CD14-positive monocyte (primary cell): ENCODE measurements around the gene SORD. TPM values are rescaled to one million over a fixed set of nuclear protein-coding genes. Genes with fewer than 3 reads are reported as not detected.

Source experiments
- DNase-seq, 3 donors: peaks; one replicate each; pipeline ENCODE4 v3.0.0-alpha.2; 2011 to 2022
- H2AFZ ChIP-seq: 2 replicates; pipeline ENCODE4 v1.6.0; 2012; ENCODE audit warnings: mild to moderate bottlenecking, low read depth, low read length, inconsistent platforms; ENCODE audit not compliant: insufficient read depth, poor library complexity, severe bottlenecking
- H3K27ac ChIP-seq, 2 donors: 1 replicate in 1 of 2; 2 replicates in 1 of 2; pipeline ENCODE4 v1.5.1; 2012 to 2013; ENCODE audit warnings: low read length in 2 of 2, control low read depth in 1 of 2, inconsistent platforms in 1 of 2, low read depth in 1 of 2, mild to moderate bottlenecking in 1 of 2
- H3K27me3 ChIP-seq, 2 donors: one replicate each; pipeline versions ENCODE4 v1.6.0 to v1.6.1; 2011 to 2013; ENCODE audit warnings: low read length in 2 of 2; ENCODE audit not compliant: control insufficient read depth in 2 of 2, insufficient read depth in 2 of 2
- H3K36me3 ChIP-seq, 2 donors: replicated peaks in 1 of 2; 1 replicate in 1 of 2; 2 replicates in 1 of 2; pipeline versions ENCODE4 v1.5.1 to v1.6.1; 2012 to 2013; ENCODE audit warnings: low read length in 2 of 2, control low read depth in 1 of 2, inconsistent platforms in 1 of 2, mild to moderate bottlenecking in 1 of 2; ENCODE audit not compliant: insufficient read depth in 2 of 2, control insufficient read depth in 1 of 2
- H3K4me1 ChIP-seq, 2 donors: 1 replicate in 1 of 2; 2 replicates in 1 of 2; pipeline versions ENCODE4 v1.5.1 to v1.6.1; 2012 to 2013; ENCODE audit warnings: low read length in 2 of 2, control low read depth in 1 of 2, inconsistent platforms in 1 of 2, mild to moderate bottlenecking in 1 of 2, moderate library complexity in 1 of 2; ENCODE audit not compliant: insufficient read depth in 2 of 2, control insufficient read depth in 1 of 2
- H3K4me2 ChIP-seq: replicated peaks from 2 replicates; pipeline ENCODE3; 2012; ENCODE audit warnings: low read length, moderate library complexity, mild to moderate bottlenecking; ENCODE audit not compliant: poor library complexity, severe bottlenecking; ENCODE audit errors: extremely low read depth
- H3K4me3 ChIP-seq, 3 experiments: fragments of 200-600 bp in 1 of 3; sonication (generic) in 1 of 3; replicated peaks in 1 of 3; 1 replicate in 2 of 3; 2 replicates in 1 of 3; pipeline ENCODE4 v1.5.1; 2011 to 2013; ENCODE audit warnings: low read length in 3 of 3, mild to moderate bottlenecking in 3 of 3, control low read depth in 2 of 3, low read depth in 2 of 3, inconsistent platforms in 1 of 3, moderate library complexity in 1 of 3
- H3K79me2 ChIP-seq: 2 replicates; pipeline ENCODE4 v1.6.0; 2012; ENCODE audit warnings: mild to moderate bottlenecking, control low read depth, inconsistent platforms, low read length, moderate library complexity; ENCODE audit not compliant: insufficient read depth
- H3K9ac ChIP-seq: 2 replicates; pipeline ENCODE4 v1.6.0; 2017; ENCODE audit warnings: low read length, mild to moderate bottlenecking; ENCODE audit not compliant: insufficient read depth, poor library complexity, severe bottlenecking
- H3K9me3 ChIP-seq, 2 donors: replicated peaks in 1 of 2; 1 replicate in 1 of 2; 2 replicates in 1 of 2; pipeline versions ENCODE4 v1.5.1 to v1.6.1; 2012 to 2013; ENCODE audit warnings: low read length in 2 of 2, control low read depth in 1 of 2; ENCODE audit not compliant: control insufficient read depth in 1 of 2, insufficient read depth in 1 of 2
- H4K20me1 ChIP-seq: 2 replicates; pipeline ENCODE4 v1.6.0; 2012; ENCODE audit warnings: mild to moderate bottlenecking, low read length, control low read depth, moderate library complexity; ENCODE audit not compliant: insufficient read depth
- H3K27ac Mint-ChIP-seq, 7 donors: one replicate each; pipeline ENCODE4 v1.8.0; 2020; ENCODE audit warnings: mild to moderate bottlenecking in 7 of 7, mixed read lengths in 7 of 7, moderate library complexity in 6 of 7, inconsistent platforms in 2 of 7
- H3K27me3 Mint-ChIP-seq, 3 donors: one replicate each; pipeline ENCODE4 v1.8.0; 2021 to 2022; ENCODE audit warnings: low read depth in 3 of 3, mild to moderate bottlenecking in 3 of 3, mixed read lengths in 3 of 3, moderate library complexity in 3 of 3, inconsistent platforms in 1 of 3
- H3K36me3 Mint-ChIP-seq, 2 donors: one replicate each; pipeline ENCODE4 v1.8.0; 2020; ENCODE audit warnings: mixed read lengths in 2 of 2, inconsistent platforms in 1 of 2, mild to moderate bottlenecking in 1 of 2
- H3K4me1 Mint-ChIP-seq: one replicate; pipeline ENCODE4 v1.8.0; 2020; ENCODE audit warnings: mild to moderate bottlenecking, mixed read lengths
- H3K4me3 Mint-ChIP-seq, 2 donors: one replicate each; pipeline ENCODE4 v1.8.0; 2020; ENCODE audit warnings: mild to moderate bottlenecking in 2 of 2, mixed read lengths in 2 of 2, moderate library complexity in 1 of 2
- H3K9me3 Mint-ChIP-seq, 7 donors: one replicate each; pipeline ENCODE4 v1.8.0; 2020 to 2022; ENCODE audit warnings: mixed read lengths in 7 of 7, mild to moderate bottlenecking in 6 of 7, moderate library complexity in 6 of 7, inconsistent platforms in 2 of 7
- WGBS: methylation state at CpG from one replicate; pipeline ENCODE4 v1.1.5; 2013; ENCODE audit warnings: missing lambda C conversion rate; ENCODE audit not compliant: insufficient coverage; 5-methylcytosine and 5-hydroxymethylcytosine counted together
- intact Hi-C, 2 donors: fragments of 100-400 bp; cut with micrococcal nuclease; formaldehyde crosslinking; loops; one replicate each; pipeline versions ENCODE4 v1.15.0 to v1.15.1; 2023
- polyA plus RNA-seq, 3 donors: library from polyadenylated mRNA; depleted of rRNA in 1 of 3; unstranded in 2 of 3; stranded (reverse) in 1 of 3; fragments of 300-500 nt in 2 of 3; fragments of >200 nt in 1 of 3; fragmentation: Illumina TruSeq in 2 of 3; gene quantifications; 1 replicate in 2 of 3; 2 replicates in 1 of 3; pipeline ENCODE4 v1.2.3, GENCODE V29; 2012 to 2021
- small RNA-seq: library from RNA; depleted of rRNA; stranded (forward); fragments of <200 nt; gene quantifications from one replicate; pipeline ENCODE3, GENCODE V24; 2012; ENCODE audit warnings: low read depth; ENCODE audit not compliant: insufficient read length
- TF ChIP-seq, protein P1 (sequence below): fragments of 200-600 bp; IDR thresholded peaks from one replicate; pipeline ENCODE4 v1.8.0; 2022; ENCODE audit warnings: antibody characterized with exemption, mild to moderate bottlenecking

Gene SORD
- polyA plus RNA-seq, 3 donors, result 17.9 to 22.6 (median 21.7) TPM

DNA sequence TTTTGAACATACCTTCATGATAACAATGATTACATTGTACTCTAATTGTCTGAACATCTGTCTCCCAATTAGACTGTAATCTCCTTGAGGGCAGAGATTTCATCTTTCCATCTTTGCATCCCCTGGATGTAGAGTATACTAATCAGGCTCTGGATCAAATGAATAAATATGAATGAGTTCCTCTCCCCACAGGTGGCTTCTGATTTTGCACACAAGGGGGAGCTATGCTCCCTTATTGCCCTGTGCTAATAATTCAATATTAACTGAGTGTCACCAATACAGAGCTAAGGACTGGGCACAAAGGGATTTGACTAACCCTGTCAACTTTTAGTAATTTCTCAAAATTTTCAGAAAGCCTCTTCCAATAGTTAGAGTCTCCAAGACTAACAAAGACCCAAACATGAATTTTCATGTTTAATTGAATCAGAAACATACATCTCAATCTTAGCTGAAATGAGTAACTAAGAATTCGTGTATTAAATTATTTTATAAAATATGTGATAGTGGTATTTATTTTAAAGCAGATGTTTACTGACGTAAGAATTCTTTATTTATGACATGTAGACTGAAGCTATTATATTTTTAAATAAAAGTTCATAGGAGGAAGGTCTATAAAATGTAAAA is 103.7 kb downstream of the SORD start:
- Histone ChIP-seq H3K4me1 (peaks cover 9 to 16% of the 10 kb centered on the region in 2 donors), H4K20me1 (no peaks in the 10 kb centered on the region), H3K9ac (no peak overlapping the region), H3K9me3 (peaks cover 0 to 10% of the 10 kb centered on the region in 2 donors), H2AFZ (no peak overlapping the region), H3K27me3 (peaks cover 49 to 58% of the 10 kb centered on the region in 2 donors), H3K4me3 (no peak overlapping the region), H3K27ac (no peak overlapping the region), H3K36me3 (no peaks in the 10 kb centered on the region), H3K79me2 (no peaks in the 10 kb centered on the region), H3K4me2 (no peak overlapping the region)
- H3K4me3 Mint-ChIP-seq, result no peak overlapping the region
- no peaks in the 10 kb centered on the region for H3K36me3 Mint-ChIP-seq
- intact Hi-C loops, result no loop called here
- H3K9me3 Mint-ChIP-seq, result peaks cover 0 to 12% (median 2%) of the 10 kb centered on the region in 7 donors
- DNase-seq, result peak in 2 of 3 donors; percentile 20 to 36
- H3K27me3 Mint-ChIP-seq, result peaks cover 63 to 74% (median 64%) of the 10 kb centered on the region in 3 donors
- peak overlapping the region in 1 of 7 donors; percentile 0 for H3K27ac Mint-ChIP-seq
- peaks cover 15% of the 10 kb centered on the region for H3K4me1 Mint-ChIP-seq
- TF ChIP-seq, protein P1, sequence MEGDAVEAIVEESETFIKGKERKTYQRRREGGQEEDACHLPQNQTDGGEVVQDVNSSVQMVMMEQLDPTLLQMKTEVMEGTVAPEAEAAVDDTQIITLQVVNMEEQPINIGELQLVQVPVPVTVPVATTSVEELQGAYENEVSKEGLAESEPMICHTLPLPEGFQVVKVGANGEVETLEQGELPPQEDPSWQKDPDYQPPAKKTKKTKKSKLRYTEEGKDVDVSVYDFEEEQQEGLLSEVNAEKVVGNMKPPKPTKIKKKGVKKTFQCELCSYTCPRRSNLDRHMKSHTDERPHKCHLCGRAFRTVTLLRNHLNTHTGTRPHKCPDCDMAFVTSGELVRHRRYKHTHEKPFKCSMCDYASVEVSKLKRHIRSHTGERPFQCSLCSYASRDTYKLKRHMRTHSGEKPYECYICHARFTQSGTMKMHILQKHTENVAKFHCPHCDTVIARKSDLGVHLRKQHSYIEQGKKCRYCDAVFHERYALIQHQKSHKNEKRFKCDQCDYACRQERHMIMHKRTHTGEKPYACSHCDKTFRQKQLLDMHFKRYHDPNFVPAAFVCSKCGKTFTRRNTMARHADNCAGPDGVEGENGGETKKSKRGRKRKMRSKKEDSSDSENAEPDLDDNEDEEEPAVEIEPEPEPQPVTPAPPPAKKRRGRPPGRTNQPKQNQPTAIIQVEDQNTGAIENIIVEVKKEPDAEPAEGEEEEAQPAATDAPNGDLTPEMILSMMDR, result peak; percentile 78
- no CpG with 5 or more reads among the region's 2 CpGs for WGBS

Small RNA genes within 50 kb of the gene (small RNA-seq; reads per million reads assigned to genes)
- not detected for gene RF00019
- gene RNU1-78P, result not detected
- gene RNU6-966P, result not detected

Other genes starting within 250 kb of the SORD start
- gene TERB2, start 66.5 kb upstream of the SORD start, polyA plus RNA-seq, result not detected
- under 1 TPM in 1 of 3 donors, not detected in 2; 0.01 TPM for gene DUOX2, start 91.0 kb downstream of the SORD start, polyA plus RNA-seq
- gene DUOXA2, start 91.1 kb downstream of the SORD start, polyA plus RNA-seq, result not detected
- not detected for gene DUOXA1, start 106.7 kb downstream of the SORD start, polyA plus RNA-seq
- under 1 TPM in 1 of 3 donors, not detected in 2; 0.22 TPM for gene DUOX1, start 106.8 kb downstream of the SORD start, polyA plus RNA-seq
- under 1 TPM; 0.58 to 0.70 (median 0.67) TPM for gene SHF, start 164.8 kb downstream of the SORD start, polyA plus RNA-seq
- gene SLC28A2, start 229.0 kb downstream of the SORD start, polyA plus RNA-seq, result not detected